CD14-positive monocyte (primary cell): ENCODE results near the gene PDGFB. TPM values are rescaled to one million over a fixed set of nuclear protein-coding genes. Genes with fewer than 3 reads are reported as not detected.

Source experiments
- DNase-seq, 3 donors: peaks; one replicate each; pipeline ENCODE4 v3.0.0-alpha.2; 2011 to 2022
- H2AFZ ChIP-seq: 2 replicates; pipeline ENCODE4 v1.6.0; 2012; ENCODE audit warnings: mild to moderate bottlenecking, low read depth, low read length, inconsistent platforms; ENCODE audit not compliant: insufficient read depth, poor library complexity, severe bottlenecking
- H3K27ac ChIP-seq, 2 donors: 1 replicate in 1 of 2; 2 replicates in 1 of 2; pipeline ENCODE4 v1.5.1; 2012 to 2013; ENCODE audit warnings: low read length in 2 of 2, control low read depth in 1 of 2, inconsistent platforms in 1 of 2, low read depth in 1 of 2, mild to moderate bottlenecking in 1 of 2
- H3K27me3 ChIP-seq, 2 donors: one replicate each; pipeline versions ENCODE4 v1.6.0 to v1.6.1; 2011 to 2013; ENCODE audit warnings: low read length in 2 of 2; ENCODE audit not compliant: control insufficient read depth in 2 of 2, insufficient read depth in 2 of 2
- H3K36me3 ChIP-seq, 2 donors: replicated peaks in 1 of 2; 1 replicate in 1 of 2; 2 replicates in 1 of 2; pipeline versions ENCODE4 v1.5.1 to v1.6.1; 2012 to 2013; ENCODE audit warnings: low read length in 2 of 2, control low read depth in 1 of 2, inconsistent platforms in 1 of 2, mild to moderate bottlenecking in 1 of 2; ENCODE audit not compliant: insufficient read depth in 2 of 2, control insufficient read depth in 1 of 2
- H3K4me1 ChIP-seq, 2 donors: 1 replicate in 1 of 2; 2 replicates in 1 of 2; pipeline versions ENCODE4 v1.5.1 to v1.6.1; 2012 to 2013; ENCODE audit warnings: low read length in 2 of 2, control low read depth in 1 of 2, inconsistent platforms in 1 of 2, mild to moderate bottlenecking in 1 of 2, moderate library complexity in 1 of 2; ENCODE audit not compliant: insufficient read depth in 2 of 2, control insufficient read depth in 1 of 2
- H3K4me2 ChIP-seq: replicated peaks from 2 replicates; pipeline ENCODE3; 2012; ENCODE audit warnings: low read length, moderate library complexity, mild to moderate bottlenecking; ENCODE audit not compliant: poor library complexity, severe bottlenecking; ENCODE audit errors: extremely low read depth
- H3K4me3 ChIP-seq, 3 experiments: fragments of 200-600 bp in 1 of 3; sonication (generic) in 1 of 3; replicated peaks in 1 of 3; 1 replicate in 2 of 3; 2 replicates in 1 of 3; pipeline ENCODE4 v1.5.1; 2011 to 2013; ENCODE audit warnings: low read length in 3 of 3, mild to moderate bottlenecking in 3 of 3, control low read depth in 2 of 3, low read depth in 2 of 3, inconsistent platforms in 1 of 3, moderate library complexity in 1 of 3
- H3K79me2 ChIP-seq: 2 replicates; pipeline ENCODE4 v1.6.0; 2012; ENCODE audit warnings: mild to moderate bottlenecking, control low read depth, inconsistent platforms, low read length, moderate library complexity; ENCODE audit not compliant: insufficient read depth
- H3K9ac ChIP-seq: 2 replicates; pipeline ENCODE4 v1.6.0; 2017; ENCODE audit warnings: low read length, mild to moderate bottlenecking; ENCODE audit not compliant: insufficient read depth, poor library complexity, severe bottlenecking
- H3K9me3 ChIP-seq, 2 donors: replicated peaks in 1 of 2; 1 replicate in 1 of 2; 2 replicates in 1 of 2; pipeline versions ENCODE4 v1.5.1 to v1.6.1; 2012 to 2013; ENCODE audit warnings: low read length in 2 of 2, control low read depth in 1 of 2; ENCODE audit not compliant: control insufficient read depth in 1 of 2, insufficient read depth in 1 of 2
- H4K20me1 ChIP-seq: 2 replicates; pipeline ENCODE4 v1.6.0; 2012; ENCODE audit warnings: mild to moderate bottlenecking, low read length, control low read depth, moderate library complexity; ENCODE audit not compliant: insufficient read depth
- H3K27ac Mint-ChIP-seq, 7 donors: one replicate each; pipeline ENCODE4 v1.8.0; 2020; ENCODE audit warnings: mild to moderate bottlenecking in 7 of 7, mixed read lengths in 7 of 7, moderate library complexity in 6 of 7, inconsistent platforms in 2 of 7
- H3K27me3 Mint-ChIP-seq, 3 donors: one replicate each; pipeline ENCODE4 v1.8.0; 2021 to 2022; ENCODE audit warnings: low read depth in 3 of 3, mild to moderate bottlenecking in 3 of 3, mixed read lengths in 3 of 3, moderate library complexity in 3 of 3, inconsistent platforms in 1 of 3
- H3K36me3 Mint-ChIP-seq, 2 donors: one replicate each; pipeline ENCODE4 v1.8.0; 2020; ENCODE audit warnings: mixed read lengths in 2 of 2, inconsistent platforms in 1 of 2, mild to moderate bottlenecking in 1 of 2
- H3K4me1 Mint-ChIP-seq: one replicate; pipeline ENCODE4 v1.8.0; 2020; ENCODE audit warnings: mild to moderate bottlenecking, mixed read lengths
- H3K4me3 Mint-ChIP-seq, 2 donors: one replicate each; pipeline ENCODE4 v1.8.0; 2020; ENCODE audit warnings: mild to moderate bottlenecking in 2 of 2, mixed read lengths in 2 of 2, moderate library complexity in 1 of 2
- H3K9me3 Mint-ChIP-seq, 7 donors: one replicate each; pipeline ENCODE4 v1.8.0; 2020 to 2022; ENCODE audit warnings: mixed read lengths in 7 of 7, mild to moderate bottlenecking in 6 of 7, moderate library complexity in 6 of 7, inconsistent platforms in 2 of 7
- CTCF ChIP-seq: fragments of 200-600 bp; IDR thresholded peaks from one replicate; pipeline ENCODE4 v1.8.0; 2022; ENCODE audit warnings: antibody characterized with exemption, mild to moderate bottlenecking
- WGBS: methylation state at CpG from one replicate; pipeline ENCODE4 v1.1.5; 2013; ENCODE audit warnings: missing lambda C conversion rate; ENCODE audit not compliant: insufficient coverage; 5-methylcytosine and 5-hydroxymethylcytosine counted together
- intact Hi-C, 2 donors: fragments of 100-400 bp; cut with micrococcal nuclease; formaldehyde crosslinking; loops; one replicate each; pipeline versions ENCODE4 v1.15.0 to v1.15.1; 2023
- polyA plus RNA-seq, 3 donors: library from polyadenylated mRNA; depleted of rRNA in 1 of 3; unstranded in 2 of 3; stranded (reverse) in 1 of 3; fragments of 300-500 nt in 2 of 3; fragments of >200 nt in 1 of 3; fragmentation: Illumina TruSeq in 2 of 3; gene quantifications; 1 replicate in 2 of 3; 2 replicates in 1 of 3; pipeline ENCODE4 v1.2.3, GENCODE V29; 2012 to 2021

The PDGFB gene
- polyA plus RNA-seq, 3 donors = 0.15 TPM; not detected in 2

DNA sequence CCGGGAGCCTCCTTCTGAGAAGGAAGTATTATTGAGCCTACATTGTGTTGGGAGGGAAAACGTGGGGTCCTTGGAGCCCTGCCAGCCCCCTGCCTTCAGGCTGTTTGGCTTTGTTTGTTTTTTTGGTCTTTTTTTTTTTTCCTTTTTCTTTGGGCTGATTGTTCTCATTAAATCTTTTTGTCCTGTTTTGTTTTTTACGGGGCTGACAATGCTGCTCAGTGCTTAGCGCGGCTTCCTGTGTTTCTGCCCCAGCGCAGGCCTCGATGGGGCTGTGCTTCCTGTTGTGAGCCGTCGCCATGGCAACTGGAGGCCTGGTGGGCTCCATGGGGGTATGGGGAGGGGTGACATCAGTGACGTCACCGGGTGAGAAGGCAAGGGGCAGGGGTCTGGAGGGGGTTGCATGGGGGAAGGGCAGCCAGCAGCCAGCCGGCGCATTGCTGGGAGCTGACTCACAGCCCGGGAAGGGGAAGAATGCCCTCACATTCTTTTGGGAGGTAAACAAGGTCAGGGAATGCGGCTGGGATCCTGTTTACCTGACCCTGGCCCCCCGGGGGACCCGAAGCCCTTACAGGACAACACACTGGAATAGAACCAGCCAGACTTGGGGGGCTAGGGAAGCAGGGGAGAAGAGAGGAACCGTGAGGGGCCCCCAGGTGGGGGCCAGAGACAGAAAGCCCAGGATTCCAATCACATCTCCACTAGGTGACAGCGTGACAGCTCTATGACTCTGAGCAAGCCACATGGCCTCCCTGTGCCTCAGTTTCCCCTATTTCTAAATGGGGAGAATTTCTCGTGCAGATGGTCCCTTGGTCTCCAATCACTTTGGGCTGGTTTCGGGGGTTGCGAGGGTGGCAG, 70.1 kb downstream of the PDGFB start:
- Mint-ChIP-seq H3K36me3 (no peaks in the 10 kb centered on the region), H3K4me1 (peaks cover 22% of the 10 kb centered on the region), H3K27me3 (peaks cover 19 to 49% (median 40%) of the 10 kb centered on the region in 3 donors), H3K9me3 (peaks cover 0 to 1% (median 0%) of the 10 kb centered on the region in 7 donors), H3K27ac (peak overlapping the region in 3 of 7 donors; percentile 32 to 54 (median 48)), H3K4me3 (peak overlapping the region; percentile 48 to 80)
- Histone ChIP-seq H3K4me2 (peak overlapping the region; percentile 60), H3K27me3 (peaks cover 0 to 23% of the 10 kb centered on the region in 2 donors), H3K4me1 (peaks cover 11 to 12% of the 10 kb centered on the region in 2 donors), H3K9ac (no peak overlapping the region), H2AFZ (peak overlapping the region; percentile 46), H3K36me3 (no peaks in the 10 kb centered on the region), H3K9me3 (no peaks in the 10 kb centered on the region), H3K4me3 (peak overlapping the region in 1 of 3 experiments; percentile 51), H3K79me2 (no peaks in the 10 kb centered on the region), H3K27ac (no peak overlapping the region), H4K20me1 (no peaks in the 10 kb centered on the region)
- DNase-seq = peak; percentile 29 to 73 (median 43)
- 20% methylated on average over 16 of the region's 22 CpGs for WGBS
- intact Hi-C loops = loop anchor here in 1 of 2 donors (5.0 kb wide), 1 partner anchor 63 kb away; no protein-coding TSS in a partner anchor
- no peak for TF ChIP-seq CTCF

- Mint-ChIP-seq H3K27ac (peak overlapping the region in 1 of 7 donors; percentile 32), H3K4me1 (peaks cover 22% of the 10 kb centered on the region)
Observed at GRCh38 chr22:39173787-39174497, 70.8 kb downstream of the PDGFB start.

More at GRCh38 chr22:39173787-39174497, 70.8 kb downstream of the PDGFB start:
- Histone ChIP-seq H3K79me2 (no peaks in the 10 kb centered on the region), H3K9me3 (no peaks in the 10 kb centered on the region), H3K9ac (no peak overlapping the region), H3K27me3 (peaks cover 0 to 23% of the 10 kb centered on the region in 2 donors), H3K36me3 (no peaks in the 10 kb centered on the region), H2AFZ (peak overlapping the region; percentile 46), H3K4me2 (peak overlapping the region; percentile 60), H3K27ac (no peak overlapping the region), H3K4me3 (peak overlapping the region in 1 of 3 experiments; percentile 51), H3K4me1 (peaks cover 11 to 12% of the 10 kb centered on the region in 2 donors), H4K20me1 (no peaks in the 10 kb centered on the region)
- Mint-ChIP-seq H3K27me3 (peaks cover 21 to 54% (median 38%) of the 10 kb centered on the region in 3 donors), H3K4me3 (peak overlapping the region in 1 of 2 donors; percentile 80), H3K36me3 (no peaks in the 10 kb centered on the region), H3K9me3 (peaks cover 0 to 1% (median 0%) of the 10 kb centered on the region in 7 donors)
- no peak for DNase-seq
- 23% methylated on average over 3 of the region's 11 CpGs for WGBS
- intact Hi-C loops = loop anchor here in 1 of 2 donors (5.0 kb wide), 1 partner anchor 63 kb away; no protein-coding TSS in a partner anchor
- no peak for TF ChIP-seq CTCF
